HCT116 (cell line): ENCODE results near the gene AXL.

Experiments used
- CTCF ChIP-seq, 3 experiments: fragments of 200-600 bp in 1 of 3; sonication (generic) in 1 of 3; IDR thresholded peaks in 2 of 3; conservative IDR thresholded peaks in 1 of 3; 2 replicates each; pipeline ENCODE4 v1.5.1; 2012 to 2017; ENCODE audit warnings: low read depth in 2 of 3, low read length in 2 of 3, antibody characterized with exemption in 1 of 3, borderline replicate concordance in 1 of 3, control low read depth in 1 of 3, mild to moderate bottlenecking in 1 of 3, mixed read lengths in 1 of 3, mixed run types in 1 of 3, moderate library complexity in 1 of 3; ENCODE audit not compliant: insufficient read depth in 1 of 3
- EZH2 ChIP-seq: fragments of 200-600 bp; sonication (generic); IDR thresholded peaks from 2 replicates; pipeline ENCODE4 v1.6.1; 2017; ENCODE audit warnings: antibody characterized with exemption, mixed run types
- EZH2phosphoT487 ChIP-seq: fragments of 200-600 bp; IDR thresholded peaks from 2 replicates; pipeline ENCODE4 v1.6.1; 2018; ENCODE audit warnings: antibody characterized with exemption, borderline replicate concordance
- FOSL1 ChIP-seq: IDR thresholded peaks from 2 replicates; pipeline ENCODE4 v1.6.1; 2012; ENCODE audit warnings: low read depth
- JUND ChIP-seq: IDR thresholded peaks from 2 replicates; pipeline ENCODE4 v1.6.1; 2012
- POLR2A ChIP-seq: IDR thresholded peaks from 2 replicates; pipeline ENCODE4 v1.7.0; 2011; ENCODE audit warnings: borderline replicate concordance; ENCODE audit not compliant: insufficient read depth, insufficient read length; ENCODE audit errors: extremely low read depth
- POLR2AphosphoS5 ChIP-seq: IDR thresholded peaks from 2 replicates; pipeline ENCODE4 v1.6.1; 2011; ENCODE audit warnings: mild to moderate bottlenecking, low read depth, low read length, moderate library complexity
- SP1 ChIP-seq: IDR thresholded peaks from 2 replicates; pipeline ENCODE4 v1.6.1; 2012; ENCODE audit warnings: low read depth
- YY1 ChIP-seq: IDR thresholded peaks from 2 replicates; pipeline ENCODE4 v1.6.1; 2011; ENCODE audit warnings: low read length, low read depth, moderate library complexity, mild to moderate bottlenecking; ENCODE audit not compliant: insufficient replicate concordance; ENCODE audit errors: extremely low read depth

- no peak for TF ChIP-seq CTCF (IDR thresholded peaks at IDR 0.05 in 2 of 3, conservative IDR thresholded peaks at IDR 0.05 in 1 of 3; ENCODE audit: borderline replicate concordance in 1 of 3, insufficient read depth in 1 of 3, low read depth in 2 of 3, low read length in 2 of 3)
- no peak for TF ChIP-seq POLR2A
- no peak for TF ChIP-seq JUND
- TF ChIP-seq FOSL1 = no peak
- TF ChIP-seq EZH2 = no peak
- no peak for TF ChIP-seq EZH2phosphoT487
- no peak for TF ChIP-seq YY1
- no peak for TF ChIP-seq SP1
- TF ChIP-seq POLR2AphosphoS5 = no peak
Observed at GRCh38 chr19:41233748-41234240, 14.8 kb downstream of the AXL start.
